SU-DHL-6 (cell line): ENCODE data around the gene RCHY1.

Experiments
- CTCF ChIP-seq: fragments of 200-600 bp; sonication (generic); IDR thresholded peaks from one replicate; pipeline ENCODE4 v1.5.1; 2017; ENCODE audit warnings: antibody characterized with exemption, mild to moderate bottlenecking, low read length, moderate library complexity; ENCODE audit not compliant: insufficient read depth, poor library complexity, severe bottlenecking
- EZH2phosphoT487 ChIP-seq: fragments of 200-600 bp; sonication (generic), shearing (Covaris generic); conservative IDR thresholded peaks from 2 replicates; pipeline ENCODE4 v1.6.1; 2018; ENCODE audit warnings: mild to moderate bottlenecking, antibody characterized with exemption, low read length, moderate library complexity, mixed read lengths

DNA sequence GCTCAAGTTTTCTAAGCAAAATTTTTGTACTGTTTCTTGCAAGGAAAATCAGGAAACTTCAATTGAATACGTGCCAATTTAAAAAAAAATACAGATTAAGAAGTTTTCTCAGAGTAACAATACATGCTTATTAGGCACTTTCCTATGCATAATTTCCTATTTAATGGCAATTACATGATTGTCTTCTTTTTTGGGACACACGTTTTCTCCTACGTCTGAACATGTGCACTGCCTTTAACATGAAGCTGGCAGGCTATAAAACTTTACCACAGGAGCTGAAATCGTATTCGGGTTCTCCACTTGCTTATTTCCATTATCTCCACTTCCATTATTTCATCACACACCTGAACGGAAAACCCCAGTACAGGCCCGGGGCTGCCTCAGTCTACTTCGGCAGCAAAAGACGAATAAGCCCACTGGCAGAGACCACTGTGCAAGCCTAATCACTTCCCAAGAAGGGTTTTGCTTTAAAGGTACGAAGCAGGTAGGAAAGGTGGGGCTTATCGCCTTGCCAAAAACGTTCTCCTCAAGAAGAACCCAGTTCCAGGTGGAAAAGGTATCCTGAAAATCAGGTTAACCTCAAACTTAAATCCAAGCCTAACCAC, 575 bp downstream of the RCHY1 start:
- TF ChIP-seq CTCF (no peak), EZH2phosphoT487 (no peak)
